Activated T-cell treated with anti-CD3 and anti-CD28 coated beads, Interleukin-2, amount 50 U/mL, for 48 hours (primary cell): ENCODE results near the gene C6orf89.

ENCODE experiments used
- DNase-seq, 2 experiments: peaks; one replicate each; pipeline ENCODE4 v3.0.0-alpha.2; 2020

C6orf89 gene

DNA sequence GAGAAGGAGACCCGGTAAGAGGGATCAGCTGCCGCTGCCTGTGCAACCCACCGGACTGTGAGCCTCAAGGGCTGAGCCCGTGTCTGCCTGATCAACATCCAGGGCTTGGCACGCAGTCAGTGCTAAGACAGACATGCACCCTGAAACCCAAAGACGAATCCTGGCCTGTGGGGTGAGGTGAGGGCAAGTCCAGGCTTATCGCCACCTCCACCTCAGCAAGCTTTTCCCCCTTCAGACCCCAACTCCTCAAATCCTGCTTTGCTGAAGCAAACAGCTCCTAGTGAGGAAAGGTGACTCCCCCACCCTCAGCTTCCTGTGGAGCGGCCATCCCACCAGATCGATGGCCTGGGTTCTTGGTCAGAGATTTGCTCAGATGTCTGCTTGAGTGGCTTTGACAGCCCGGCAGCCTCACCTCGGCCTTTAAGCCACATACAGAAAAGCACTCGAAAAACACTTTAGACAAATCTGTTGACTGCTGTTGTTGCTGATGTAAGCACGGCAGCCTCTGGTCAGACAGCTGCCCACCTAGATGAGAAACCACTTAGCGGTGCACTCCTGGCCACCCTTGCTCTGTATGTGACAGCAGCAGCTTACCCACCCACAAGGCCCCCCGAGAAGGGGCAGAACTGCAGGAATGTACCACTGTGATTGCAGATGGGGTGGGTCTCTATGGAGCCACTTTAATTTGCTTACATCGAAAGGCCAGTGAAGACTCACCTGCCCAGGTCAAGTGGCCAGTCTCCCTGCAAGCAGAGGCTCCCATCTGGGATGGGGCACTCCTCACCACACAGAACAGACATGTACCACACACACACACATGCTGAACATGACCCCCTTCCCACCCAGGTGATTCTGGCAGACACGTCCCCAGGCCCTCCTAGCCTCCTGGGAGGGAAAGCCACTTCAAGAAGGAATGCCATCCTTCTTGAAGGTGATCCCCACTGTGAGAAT lies 85.4 kb downstream of the C6orf89 start:
- DNase-seq: no peak

DNA sequence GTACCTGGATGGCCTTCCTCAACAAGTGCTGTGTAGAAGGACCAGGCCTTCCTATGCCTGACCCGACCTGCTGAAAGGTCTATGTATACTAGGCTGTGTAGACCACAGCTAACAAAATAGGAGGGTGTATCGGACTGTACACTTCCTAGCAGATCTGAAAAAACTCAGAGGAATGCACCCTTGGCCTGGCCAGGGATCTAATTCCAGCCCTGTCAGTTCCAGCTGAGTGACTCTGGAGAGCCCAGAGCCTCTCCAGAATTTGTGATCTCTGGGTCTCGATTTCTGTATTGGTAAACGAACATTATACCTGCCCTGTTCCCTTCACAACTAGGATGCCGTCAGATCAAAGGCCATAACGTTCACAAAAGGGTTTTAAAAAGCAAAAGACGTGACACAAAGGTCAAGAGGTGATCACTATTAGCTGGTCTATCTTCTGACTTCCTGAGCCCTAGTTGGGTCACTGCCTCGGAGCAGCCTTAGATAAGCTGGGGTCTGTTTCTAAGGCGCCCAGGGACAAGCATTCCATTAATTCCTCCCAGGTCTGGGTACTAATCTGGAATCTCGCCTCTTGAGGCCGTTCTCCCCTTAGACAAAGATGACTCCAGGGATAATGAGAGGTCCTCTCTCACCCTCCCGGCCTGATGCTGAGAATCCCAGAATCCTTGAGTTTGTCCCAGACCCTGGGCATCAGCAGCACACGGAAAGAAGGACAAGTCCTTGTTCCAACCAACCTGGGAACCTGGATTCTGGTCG lies 86.3 kb downstream of the C6orf89 start:
- DNase-seq: no peak

DNA sequence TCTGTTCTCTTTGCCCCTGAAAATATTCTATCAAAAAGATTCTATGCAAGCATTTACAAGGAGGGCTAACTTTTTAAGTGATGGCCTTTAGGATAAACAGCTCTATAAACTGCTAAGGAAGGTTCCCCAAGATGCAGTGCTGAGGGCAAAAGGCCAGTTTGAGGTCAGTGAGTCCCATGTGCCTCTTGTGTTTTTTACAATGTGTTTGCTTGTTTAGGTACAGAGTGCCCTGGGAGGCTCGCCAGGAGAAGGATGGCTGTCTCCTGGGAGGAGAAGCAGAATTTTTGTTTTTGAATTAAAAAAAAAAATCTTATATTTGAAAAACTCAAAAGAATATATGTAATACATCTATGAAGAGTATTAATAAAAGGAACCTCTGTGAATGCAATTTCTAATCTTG lies 87.4 kb downstream of the C6orf89 start:
- no peak for DNase-seq

DNA sequence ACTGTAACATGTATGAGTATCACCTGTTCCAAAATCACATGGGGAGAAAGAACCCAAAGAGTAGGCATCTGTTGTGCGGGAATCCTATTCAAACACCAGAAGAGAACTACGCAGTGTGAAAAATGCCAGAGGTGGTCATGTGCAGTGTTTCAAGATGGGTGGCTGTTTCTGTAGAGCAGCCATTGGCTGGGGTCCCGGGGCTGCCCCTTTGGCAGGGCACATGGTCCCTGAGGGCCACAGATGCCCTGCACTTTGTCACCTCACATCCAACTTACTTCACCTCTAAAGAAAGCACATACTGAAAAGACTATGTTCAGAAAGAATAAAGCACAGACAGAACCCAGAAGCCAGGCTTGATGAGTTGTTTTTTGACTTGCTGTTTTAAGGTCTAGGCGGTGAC lies 87.9 kb downstream of the C6orf89 start:
- DNase-seq: no peak

GRCh38 chr6:36975231-36976006 lies 89.7 kb downstream of the C6orf89 start:
- no peak for DNase-seq

DNA sequence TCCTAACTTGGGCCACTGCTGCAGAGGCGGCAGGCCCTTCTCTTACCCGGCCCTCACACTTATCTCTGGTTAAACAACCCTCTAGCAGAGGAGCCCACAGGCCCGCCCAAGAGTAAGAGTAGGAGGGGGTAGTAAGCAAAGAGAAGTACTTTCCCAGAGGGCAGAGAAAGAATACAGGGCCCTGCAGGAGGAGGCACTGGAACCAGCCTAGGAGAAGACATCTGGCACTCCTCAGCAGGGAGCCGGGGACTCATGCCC lies 90.2 kb downstream of the C6orf89 start:
- no peak for DNase-seq

- no peak for DNase-seq
Observed at GRCh38 chr6:36976509-36976908, 90.8 kb downstream of the C6orf89 start.

GRCh38 chr6:36976931-36977330 lies 91.2 kb downstream of the C6orf89 start:
- no peak for DNase-seq

- no peak for DNase-seq
Observed at GRCh38 chr6:36977470-36977941, 91.8 kb downstream of the C6orf89 start.
